Measurements from ENCODE around the gene ADAMTS2. TPM values are rescaled to one million over a fixed set of nuclear protein-coding genes. Genes with fewer than 3 reads are reported as not detected.

ADAMTS2 gene
- total and polyA plus RNA-seq, 2 experiments from 2014 or later = 1.6 to 8.1 TPM

GRCh38 chr5:179377421-179378115, 32.3 kb upstream of the ADAMTS2 start:
- Histone ChIP-seq H3F3A (replicated peaks; ENCODE audit: low read depth) (no peaks in the 10 kb centered on the region), H3K27ac (ENCODE audit: low read depth) (no peak overlapping the region), H3K4me3 (no peak overlapping the region), H2AFZ (no peak overlapping the region), H4K20me1 (replicated peaks; ENCODE audit: insufficient read depth) (no peaks in the 10 kb centered on the region), H3K79me2 (replicated peaks; ENCODE audit: insufficient read depth) (no peaks in the 10 kb centered on the region), H3K9me2 (ENCODE audit: insufficient read depth) (no peaks in the 10 kb centered on the region), H3K36me3 (ENCODE audit: insufficient read depth) (no peaks in the 10 kb centered on the region), H3K4me2 (no peak overlapping the region), H3K4me1 (ENCODE audit: insufficient read depth) (no peaks in the 10 kb centered on the region), H3K27me3 (ENCODE audit: insufficient read depth) (no peaks in the 10 kb centered on the region)
- Mint-ChIP-seq H3K27me3 (ENCODE audit: insufficient read depth, low read depth, poor library complexity) (peaks cover 10% of the 10 kb centered on the region), H3K9me3 (peaks cover 18% of the 10 kb centered on the region), H3K4me3 (no peak overlapping the region), H3K27ac (no peak overlapping the region), H3K4me1 (no peaks in the 10 kb centered on the region; the same call in 2 of the 3 replicates), H3K36me3 (ENCODE audit: low read depth) (no peaks in the 10 kb centered on the region)
- TF ChIP-seq REST (IDR thresholded peaks at IDR 0.05; ENCODE audit: unreplicated experiment) (no peak), JUNB (IDR thresholded peaks at IDR 0.05; ENCODE audit: unreplicated experiment) (no peak), NANOG (IDR thresholded peaks at IDR 0.05; ENCODE audit: borderline replicate concordance) (no peak), CTCF (conservative IDR thresholded peaks at IDR 0.05; ENCODE audit: low read depth in 2 of 2) (no peak), ZNF331 (CRISPR knock-in tag; IDR thresholded peaks at IDR 0.05; ENCODE audit: low read depth) (no peak), ZNF114 (CRISPR knock-in tag; IDR thresholded peaks at IDR 0.05) (no peak), STAT1 (IDR thresholded peaks at IDR 0.05; ENCODE audit: unreplicated experiment) (no peak), ZNF462 (CRISPR knock-in tag; IDR thresholded peaks at IDR 0.05) (no peak), CREB1 (CRISPR knock-in tag; IDR thresholded peaks at IDR 0.05; ENCODE audit: low read depth) (no peak), EZH2 (IDR thresholded peaks at IDR 0.05; ENCODE audit: low read depth, unreplicated experiment) (no peak), ETS1 (IDR thresholded peaks at IDR 0.05) (no peak), POLR2AphosphoS5 (IDR thresholded peaks at IDR 0.05; ENCODE audit: low read depth) (no peak), EZH2phosphoT487 (IDR thresholded peaks at IDR 0.05; ENCODE audit: unreplicated experiment) (no peak)
- DNase-seq (ENCODE audit: low spot score) (no peak), ATAC-seq (no peak)

Measured in GM23338 (cell line).